H1 (cell line): Measurements from ENCODE around the gene HS6ST3. TPM values are rescaled to one million over a fixed set of nuclear protein-coding genes. Genes with fewer than 3 reads are reported as not detected.

Source experiments
- CTCF ChIA-PET: fragments of 300-600 bp; sonication (Branson Sonifier 250); formaldehyde crosslinking; loops from one replicate; lab custom pipeline; 2021; ENCODE audit not compliant: partially characterized antibody; lab: Charles Lee
- POLR2A ChIA-PET: fragments of 300-600 bp; sonication (Branson Sonifier 250); formaldehyde crosslinking; loops from one replicate; lab custom pipeline; 2021; ENCODE audit warnings: inconsistent platforms; ENCODE audit not compliant: partially characterized antibody; lab: Charles Lee
- DNase-seq, 2 experiments: peaks; one replicate each; pipeline versions ENCODE4 v3.0.0 to v3.0.0-alpha.2; 2010 to 2022; ENCODE audit warnings: low spot score in 2 of 2, low read depth in 1 of 2, mixed read lengths in 1 of 2
- FAIRE-seq: peaks from 2 replicates; lab custom pipeline; 2011; peaks lifted over from hg19 to GRCh38; lab: Jason Lieb, UNC
- H2AFZ ChIP-seq: 2 replicates; pipeline ENCODE4 v1.8.1; 2012; ENCODE audit warnings: low read length, inconsistent platforms
- H2AK5ac ChIP-seq: 2 replicates; pipeline ENCODE4 v1.6.1; 2013; ENCODE audit warnings: low read depth, low read length
- H2BK120ac ChIP-seq: replicated peaks from 2 replicates; pipeline ENCODE3; 2013; ENCODE audit warnings: low read depth, low read length, inconsistent platforms
- H2BK12ac ChIP-seq: 2 replicates; pipeline ENCODE4 v1.6.1; 2013; ENCODE audit warnings: low read depth, low read length
- H2BK15ac ChIP-seq: 2 replicates; pipeline ENCODE4 v1.6.1; 2013; ENCODE audit warnings: low read length
- H2BK20ac ChIP-seq: 2 replicates; pipeline ENCODE4 v1.6.1; 2013; ENCODE audit warnings: low read length
- H2BK5ac ChIP-seq: 2 replicates; pipeline ENCODE4 v1.6.1; 2013; ENCODE audit warnings: low read depth, low read length
- H3K14ac ChIP-seq: 2 replicates; pipeline ENCODE4 v1.6.1; 2013; ENCODE audit warnings: inconsistent platforms; ENCODE audit not compliant: insufficient read length
- H3K18ac ChIP-seq: 2 replicates; pipeline ENCODE4 v1.6.1; 2013; ENCODE audit warnings: low read length; ENCODE audit errors: extremely low read depth
- H3K23ac ChIP-seq: 2 replicates; pipeline ENCODE4 v1.6.1; 2013; ENCODE audit warnings: inconsistent platforms; ENCODE audit not compliant: insufficient read length
- H3K23me2 ChIP-seq: 2 replicates; pipeline ENCODE4 v1.6.1; 2013; ENCODE audit warnings: low read depth, low read length
- H3K27ac ChIP-seq: 2 replicates; pipeline ENCODE4 v1.6.1; 2011; ENCODE audit warnings: low read depth, low read length, inconsistent platforms
- H3K27me3 ChIP-seq, 4 experiments: replicated peaks in 1 of 4; 1 replicate in 1 of 4; 2 replicates in 3 of 4; pipeline versions ENCODE4 v1.6.1 to v1.8.1; 2011 to 2013; ENCODE audit warnings: low read length in 3 of 4, mild to moderate bottlenecking in 3 of 4, inconsistent platforms in 2 of 4, mixed read lengths in 2 of 4, moderate library complexity in 1 of 4; ENCODE audit not compliant: control insufficient read depth in 3 of 4, insufficient read depth in 3 of 4; ENCODE audit errors: extremely low read depth in 1 of 4
- H3K36me3 ChIP-seq, 4 experiments: 2 replicates each; pipeline versions ENCODE4 v1.6.1 to v1.8.1; 2011 to 2013; ENCODE audit warnings: mild to moderate bottlenecking in 4 of 4, low read length in 3 of 4, moderate library complexity in 2 of 4, control low read depth in 1 of 4, inconsistent platforms in 1 of 4; ENCODE audit not compliant: insufficient read depth in 4 of 4, control insufficient read depth in 2 of 4
- H3K4ac ChIP-seq: replicated peaks from 2 replicates; pipeline ENCODE3; 2013; ENCODE audit warnings: low read length, low read depth, mixed read lengths, inconsistent platforms; ENCODE audit not compliant: insufficient read length
- H3K4me1 ChIP-seq, 4 experiments: replicated peaks in 1 of 4; 1 replicate in 1 of 4; 2 replicates in 3 of 4; pipeline versions ENCODE4 v1.6.1 to v1.8.1; 2011 to 2013; ENCODE audit warnings: low read length in 3 of 4, inconsistent platforms in 2 of 4, mixed read lengths in 1 of 4; ENCODE audit not compliant: insufficient read depth in 4 of 4, control insufficient read depth in 3 of 4
- H3K4me2 ChIP-seq, 2 experiments: 2 replicates each; pipeline versions ENCODE4 v1.6.1 to v1.8.1; 2011 to 2013; ENCODE audit warnings: low read depth in 2 of 2, low read length in 2 of 2, control low read depth in 1 of 2, inconsistent platforms in 1 of 2, mild to moderate bottlenecking in 1 of 2; ENCODE audit not compliant: insufficient read depth in 1 of 2
- H3K4me3 ChIP-seq, 4 experiments: fragments of 200-600, 300-600 bp in 1 of 4; sonication (generic), shearing (Covaris generic), sonication (Bioruptor Twin) in 1 of 4; 2 replicates each; pipeline versions ENCODE4 v1.5.1 to v1.8.1; 2011 to 2016; ENCODE audit warnings: low read length in 4 of 4, low read depth in 3 of 4, control low read depth in 2 of 4, inconsistent platforms in 2 of 4, mild to moderate bottlenecking in 2 of 4, mixed read lengths in 1 of 4, moderate library complexity in 1 of 4; ENCODE audit not compliant: insufficient read depth in 2 of 4; ENCODE audit errors: extremely low read depth in 1 of 4
- H3K56ac ChIP-seq: replicated peaks from 2 replicates; pipeline ENCODE3; 2013; ENCODE audit warnings: low read depth, mild to moderate bottlenecking, mixed read lengths, low read length, inconsistent platforms; ENCODE audit not compliant: insufficient read length
- H3K79me1 ChIP-seq: 2 replicates; pipeline ENCODE4 v1.6.1; 2013; ENCODE audit warnings: low read depth, low read length, control low read depth
- H3K79me2 ChIP-seq, 2 experiments: 2 replicates each; pipeline versions ENCODE4 v1.6.1 to v1.8.1; 2012 to 2013; ENCODE audit warnings: low read length in 2 of 2, mild to moderate bottlenecking in 2 of 2, inconsistent platforms in 1 of 2; ENCODE audit not compliant: insufficient read depth in 2 of 2, control insufficient read depth in 1 of 2
- H3K9ac ChIP-seq, 4 experiments: replicated peaks in 1 of 4; 1 replicate in 1 of 4; 2 replicates in 3 of 4; pipeline versions ENCODE4 v1.6.1 to v1.8.1; 2011 to 2013; ENCODE audit warnings: low read depth in 3 of 4, low read length in 3 of 4, control low read depth in 2 of 4, mild to moderate bottlenecking in 2 of 4, moderate library complexity in 2 of 4, inconsistent platforms in 1 of 4; ENCODE audit errors: extremely low read depth in 1 of 4
- H3K9me3 ChIP-seq, 2 experiments: 2 replicates each; pipeline versions ENCODE4 v1.6.1 to v1.8.1; 2012 to 2013; ENCODE audit warnings: mild to moderate bottlenecking in 2 of 2, moderate library complexity in 2 of 2, control low read depth in 1 of 2, inconsistent platforms in 1 of 2, low read depth in 1 of 2, low read length in 1 of 2, mixed read lengths in 1 of 2; ENCODE audit not compliant: insufficient read depth in 2 of 2
- H4K20me1 ChIP-seq, 2 experiments: replicated peaks in 1 of 2; 2 replicates each; pipeline versions ENCODE3 to v1.8.1; 2011 to 2013; ENCODE audit warnings: inconsistent platforms in 2 of 2, low read length in 2 of 2, mild to moderate bottlenecking in 1 of 2; ENCODE audit not compliant: insufficient read depth in 2 of 2, control insufficient read depth in 1 of 2
- H4K5ac ChIP-seq: 2 replicates; pipeline ENCODE4 v1.6.1; 2013; ENCODE audit warnings: low read length, low read depth, mixed read lengths, inconsistent platforms; ENCODE audit not compliant: insufficient read length
- H4K8ac ChIP-seq: 2 replicates; pipeline ENCODE4 v1.8.0; 2013; ENCODE audit warnings: mild to moderate bottlenecking, moderate library complexity, low read length, inconsistent platforms; ENCODE audit not compliant: insufficient read depth; ENCODE audit errors: extremely low read depth
- H4K91ac ChIP-seq: replicated peaks from 2 replicates; pipeline ENCODE3; 2013; ENCODE audit warnings: low read length, mixed read lengths, inconsistent platforms; ENCODE audit not compliant: insufficient read length
- ATF2 ChIP-seq: IDR thresholded peaks from 2 replicates; pipeline ENCODE4 v1.6.1; 2012; ENCODE audit warnings: low read length, inconsistent platforms
- ATF3 ChIP-seq: IDR thresholded peaks from 2 replicates; pipeline ENCODE4 v1.6.1; 2011; ENCODE audit warnings: low read depth, mild to moderate bottlenecking, low read length; ENCODE audit not compliant: insufficient read depth
- BRCA1 ChIP-seq: IDR thresholded peaks from 2 replicates; pipeline ENCODE4 v1.6.1; 2012; ENCODE audit warnings: low read depth, low read length, improper control_type of control experiment
- CBX5 ChIP-seq: fragments of 300-800, 300-1000 bp; sonication (generic); IDR thresholded peaks from 2 replicates; pipeline ENCODE4 v1.7.1; 2016; ENCODE audit warnings: antibody characterized with exemption, low read length, low read depth
- CHD1 ChIP-seq: IDR thresholded peaks from 2 replicates; pipeline ENCODE4 v1.6.1; 2012; ENCODE audit warnings: low read depth, low read length, improper control_type of control experiment
- CTBP2 ChIP-seq: IDR thresholded peaks from 2 replicates; pipeline ENCODE4 v1.7.0; 2011; ENCODE audit warnings: borderline replicate concordance, mild to moderate bottlenecking, moderate library complexity, mixed read lengths, low read length; ENCODE audit not compliant: insufficient read depth, insufficient read length
- EP300 ChIP-seq, 2 experiments: IDR thresholded peaks; 1 replicate in 1 of 2; 2 replicates in 1 of 2; pipeline ENCODE4 v1.6.1; 2011 to 2012; ENCODE audit warnings: low read depth in 2 of 2, low read length in 2 of 2, mild to moderate bottlenecking in 2 of 2, borderline replicate concordance in 1 of 2, inconsistent platforms in 1 of 2, moderate library complexity in 1 of 2
- MAFK ChIP-seq: IDR thresholded peaks from 2 replicates; pipeline ENCODE4 v1.6.1; 2012; ENCODE audit warnings: low read depth, mild to moderate bottlenecking, improper control_type of control experiment, low read length
- TAF7 ChIP-seq: optimal IDR thresholded peaks from 2 replicates; pipeline ENCODE3; 2011; ENCODE audit warnings: low read depth, mild to moderate bottlenecking, inconsistent platforms, low read length, moderate library complexity, borderline replicate concordance
- TEAD4 ChIP-seq: IDR thresholded peaks from 2 replicates; pipeline ENCODE4 v1.6.1; 2012; ENCODE audit warnings: low read depth, low read length, inconsistent platforms, mixed read lengths
- YY1 ChIP-seq: IDR thresholded peaks from 2 replicates; pipeline ENCODE4 v1.6.1; 2011; ENCODE audit warnings: low read depth, mild to moderate bottlenecking, low read length
- WGBS, 2 experiments: shearing (Covaris generic) in 1 of 2; methylation state at CpG; one replicate each; pipeline versions ENCODE4 v1.1.6 to v1.1.7; 2013 to 2015; ENCODE audit warnings: low lambda C conversion rate in 2 of 2, mixed read lengths in 2 of 2, inconsistent platforms in 1 of 2, low coverage in 1 of 2, missing lambda C conversion rate in 1 of 2; ENCODE audit not compliant: insufficient replicate concordance in 2 of 2, insufficient coverage in 1 of 2, insufficient read length in 1 of 2; ENCODE audit errors: extremely low coverage in 1 of 2, missing lambda C conversion rate in 1 of 2; 5-methylcytosine and 5-hydroxymethylcytosine counted together
- polyA plus RNA-seq, 7 experiments: library from polyadenylated mRNA; depleted of rRNA in 3 of 7; stranded (reverse) in 5 of 7; unstranded in 2 of 7; fragments of >200 nt in 5 of 7; fragments of 200-250 nt in 2 of 7; gene quantifications; 1 replicate in 5 of 7; 2 replicates in 1 of 7; 4 replicates in 1 of 7; pipeline versions ENCODE4 v1.2.1 to v1.2.3, GENCODE V29; 2011 to 2013; ENCODE audit warnings: missing spikeins in 2 of 7, mixed read lengths in 2 of 7
- total RNA-seq: library from RNA; stranded (reverse); fragmentation: NEBNext Ultra II Directional; extraction: Animal tissue kit (Norgen Biotek cat#: 25700); gene quantifications from 2 replicates; pipeline ENCODE4 v1.2.1, GENCODE V29; 2021

The HS6ST3 gene
- total and polyA plus RNA-seq, 2 of the 8 experiments (the other 6 are each of a cell fraction or from before 2014, with no cell fraction given): 0.45 to 1.2 TPM

GRCh38 chr13:96499656-96500055 lies 409.7 kb downstream of the HS6ST3 start:
- no peaks in the 10 kb centered on the region for H3K79me1 ChIP-seq
- peaks cover 0 to 1% (median 0%) of the 10 kb centered on the region in 4 experiments; a peak in 1 of 7 replicates for H3K27me3 ChIP-seq
- H2BK5ac ChIP-seq: no peak overlapping the region
- H3K4me3 ChIP-seq: no peak overlapping the region
- no peaks in the 10 kb centered on the region for H3K23me2 ChIP-seq
- CTCF ChIA-PET: no interaction called here
- no peak overlapping the region for H3K14ac ChIP-seq
- 79% methylated on average over 5 of the region's 5 CpGs; no CpG with 5 or more reads in 1 of the 2 experiments for WGBS, 2 experiments
- H3K9me3 ChIP-seq: no peaks in the 10 kb centered on the region
- H3K79me2 ChIP-seq: no peaks in the 10 kb centered on the region
- no peak overlapping the region for H2BK120ac ChIP-seq
- no peak overlapping the region for H3K9ac ChIP-seq
- H4K8ac ChIP-seq: no peak overlapping the region
- TF ChIP-seq CBX5 (no peak), YY1 (no peak), ATF2 (no peak), MAFK (no peak), ATF3 (no peak), TEAD4 (no peak), CTBP2 (no peak), BRCA1 (no peak), CHD1 (no peak), EP300 (IDR thresholded peaks at IDR 0.05; ENCODE audit: borderline replicate concordance in 1 of 2, low read depth in 2 of 2, low read length in 2 of 2) (no peak), TAF7 (no peak)
- TF ChIP-seq, all 59 proteins: peak for 0
- no peak overlapping the region; the same call in 1 of the 2 replicates for H3K18ac ChIP-seq
- H3K56ac ChIP-seq: no peak overlapping the region
- no peak for DNase-seq
- H3K36me3 ChIP-seq: no peaks in the 10 kb centered on the region
- no peaks in the 10 kb centered on the region for H4K20me1 ChIP-seq
- no peak overlapping the region for H3K4ac ChIP-seq
- H4K5ac ChIP-seq: no peak overlapping the region
- H2AK5ac ChIP-seq: no peak overlapping the region
- no peak overlapping the region for H3K27ac ChIP-seq
- H3K4me2 ChIP-seq: no peak overlapping the region
- H4K91ac ChIP-seq: no peak overlapping the region
- H2BK20ac ChIP-seq: no peak overlapping the region
- FAIRE-seq: no peak
- POLR2A ChIA-PET: no interaction called here
- peaks cover 0 to 3% (median 1%) of the 10 kb centered on the region in 4 experiments; a peak in 3 of 7 replicates for H3K4me1 ChIP-seq
- no peak overlapping the region for H2BK15ac ChIP-seq
- no peak overlapping the region; the same call in 1 of the 2 replicates for H2AFZ ChIP-seq
- no peak overlapping the region for H3K23ac ChIP-seq
- 0 out of 2 replicates have a peak overlapping the region, but pooled peaks have one; percentile 68 for H2BK12ac ChIP-seq
